IMR-90 (cell line): ENCODE results near the gene NDUFS3. TPM values are rescaled to one million over a fixed set of nuclear protein-coding genes. Genes with fewer than 3 reads are reported as not detected.

Source experiments
- ATAC-seq: fragments of 200-7000 bp; cut with Tn5 transposase; 2 replicates; pipeline ENCODE4 v1.9.1; 2020; ENCODE audit warnings: low read depth, mild to moderate bottlenecking, moderate library complexity
- BruUV-seq: library from RNA; stranded (reverse); fragments of 400-500 nt; replicated peaks from 2 replicates; lab custom pipeline; 2021; lab: Mats Ljungman, UMichigan
- CTCF ChIA-PET: fragments of 300-600 bp; formaldehyde crosslinking; extraction: SDS; loops from one replicate; lab custom pipeline; 2021; ENCODE audit warnings: antibody characterized with exemption; lab: Yijun Ruan, JAX
- POLR2A ChIA-PET: fragments of 300-600 bp; sonication (Branson Sonifier 250); formaldehyde crosslinking; loops from one replicate; lab custom pipeline; 2022; ENCODE audit warnings: antibody characterized with exemption; ENCODE audit not compliant: unreplicated experiment; lab: Charles Lee
- DNase-seq: peaks from one replicate; pipeline ENCODE4 v3.0.0; 2013
- H2AFZ ChIP-seq: replicated peaks from 2 replicates; pipeline ENCODE3; 2013; ENCODE audit warnings: low read length, mild to moderate bottlenecking; ENCODE audit not compliant: poor library complexity
- H2AK5ac ChIP-seq: 2 replicates; pipeline ENCODE4 v1.6.1; 2013; ENCODE audit warnings: low read depth, low read length, inconsistent platforms
- H2AK9ac ChIP-seq: replicated peaks from 2 replicates; pipeline ENCODE3; 2013; ENCODE audit warnings: mild to moderate bottlenecking, low read depth, low read length, moderate library complexity; ENCODE audit not compliant: poor library complexity
- H2BK120ac ChIP-seq: 2 replicates; pipeline ENCODE4 v1.6.1; 2013; ENCODE audit warnings: low read depth, low read length, inconsistent platforms
- H2BK15ac ChIP-seq: 3 replicates; pipeline ENCODE4 v1.6.1; 2013; ENCODE audit warnings: low read depth, low read length, inconsistent platforms
- H2BK20ac ChIP-seq: 2 replicates; pipeline ENCODE4 v1.6.1; 2013; ENCODE audit warnings: low read depth, mild to moderate bottlenecking, inconsistent platforms, low read length, moderate library complexity
- H2BK5ac ChIP-seq: 2 replicates; pipeline ENCODE4 v1.6.1; 2013; ENCODE audit warnings: mild to moderate bottlenecking, low read depth, low read length, inconsistent platforms; ENCODE audit not compliant: poor library complexity, severe bottlenecking
- H3K14ac ChIP-seq: replicated peaks from 2 replicates; pipeline ENCODE4 v1.6.1; 2013; ENCODE audit warnings: low read depth, low read length, inconsistent platforms
- H3K18ac ChIP-seq: 2 replicates; pipeline ENCODE4 v1.6.1; 2013; ENCODE audit warnings: low read depth, low read length, control low read depth
- H3K23ac ChIP-seq: 2 replicates; pipeline ENCODE4 v1.6.1; 2013; ENCODE audit warnings: low read depth, low read length, inconsistent platforms
- H3K27ac ChIP-seq: 2 replicates; pipeline ENCODE4 v1.5.1; 2013; ENCODE audit warnings: mild to moderate bottlenecking, control low read depth, low read length; ENCODE audit not compliant: insufficient read depth
- H3K27me3 ChIP-seq: 2 replicates; pipeline ENCODE4 v1.6.1; 2013; ENCODE audit warnings: low read length; ENCODE audit not compliant: control insufficient read depth, insufficient read depth
- H3K36me3 ChIP-seq: 2 replicates; pipeline ENCODE4 v1.6.1; 2013; ENCODE audit warnings: low read length, mixed read lengths; ENCODE audit not compliant: control insufficient read depth, insufficient read depth
- H3K4ac ChIP-seq: 2 replicates; pipeline ENCODE4 v1.6.1; 2013; ENCODE audit warnings: low read depth, low read length, inconsistent platforms
- H3K4me1 ChIP-seq: 2 replicates; pipeline ENCODE4 v1.6.1; 2013; ENCODE audit warnings: low read length, mixed read lengths; ENCODE audit not compliant: control insufficient read depth, insufficient read depth
- H3K4me2 ChIP-seq: 2 replicates; pipeline ENCODE4 v1.6.1; 2013; ENCODE audit warnings: low read depth, mild to moderate bottlenecking, control low read depth, low read length, moderate library complexity
- H3K4me3 ChIP-seq: 2 replicates; pipeline ENCODE4 v1.5.1; 2013; ENCODE audit warnings: low read depth, mild to moderate bottlenecking, control low read depth, low read length, moderate library complexity; ENCODE audit not compliant: insufficient read depth
- H3K56ac ChIP-seq: 2 replicates; pipeline ENCODE4 v1.6.1; 2013; ENCODE audit warnings: low read length, inconsistent platforms; ENCODE audit not compliant: insufficient read depth; ENCODE audit errors: extremely low read depth
- H3K79me1 ChIP-seq, 2 experiments: 2 replicates each; pipeline ENCODE4 v1.6.1; 2013; ENCODE audit warnings: low read length in 2 of 2, inconsistent platforms in 1 of 2, low read depth in 1 of 2
- H3K9ac ChIP-seq: 2 replicates; pipeline ENCODE4 v1.6.1; 2013; ENCODE audit warnings: low read depth, low read length, control low read depth
- H3K9me1 ChIP-seq: 2 replicates; pipeline ENCODE4 v1.6.1; 2013; ENCODE audit warnings: low read length, inconsistent platforms; ENCODE audit not compliant: insufficient read depth
- H3K9me3 ChIP-seq: 2 replicates; pipeline ENCODE4 v1.6.1; 2013; ENCODE audit warnings: low read length; ENCODE audit not compliant: control insufficient read depth, insufficient read depth
- H4K20me1 ChIP-seq: 2 replicates; pipeline ENCODE4 v1.6.1; 2013; ENCODE audit warnings: low read length, inconsistent platforms; ENCODE audit not compliant: insufficient read depth
- H4K5ac ChIP-seq: 2 replicates; pipeline ENCODE4 v1.6.1; 2013; ENCODE audit warnings: mild to moderate bottlenecking, low read depth, low read length, control low read depth
- H4K8ac ChIP-seq, 2 experiments: 2 replicates each; pipeline ENCODE4 v1.6.1; 2013; ENCODE audit warnings: low read depth in 2 of 2, low read length in 2 of 2, control low read depth in 1 of 2, inconsistent platforms in 1 of 2
- H4K91ac ChIP-seq: 2 replicates; pipeline ENCODE4 v1.6.1; 2013; ENCODE audit warnings: low read depth, low read length, inconsistent platforms; ENCODE audit not compliant: insufficient read depth
- BHLHE40 ChIP-seq: fragments of 150-350 bp; IDR thresholded peaks from 2 replicates; pipeline ENCODE4 v1.6.1; 2016; ENCODE audit warnings: mild to moderate bottlenecking, low read depth, low read length
- CEBPB ChIP-seq: IDR thresholded peaks from 2 replicates; pipeline ENCODE4 v1.6.1; 2012; ENCODE audit warnings: low read depth, low read length, improper control_type of control experiment
- CHD1 ChIP-seq: IDR thresholded peaks from 2 replicates; pipeline ENCODE4 v1.6.1; 2012; ENCODE audit warnings: low read depth, low read length, improper control_type of control experiment
- FOS ChIP-seq: fragments of 150-350 bp; IDR thresholded peaks from 2 replicates; pipeline ENCODE4 v1.6.1; 2016; ENCODE audit warnings: low read depth, low read length
- MAFK ChIP-seq: IDR thresholded peaks from 2 replicates; pipeline ENCODE4 v1.6.1; 2012; ENCODE audit warnings: low read depth, low read length, improper control_type of control experiment
- MAZ ChIP-seq: IDR thresholded peaks from 2 replicates; pipeline ENCODE4 v1.6.1; 2012; ENCODE audit warnings: low read depth, mild to moderate bottlenecking, low read length, improper control_type of control experiment, moderate library complexity, borderline replicate concordance
- MXI1 ChIP-seq: IDR thresholded peaks from 2 replicates; pipeline ENCODE4 v1.6.1; 2012; ENCODE audit warnings: low read depth, mild to moderate bottlenecking, low read length, moderate library complexity, borderline replicate concordance
- NFE2L2 ChIP-seq: fragments of 150-350 bp; IDR thresholded peaks from 2 replicates; pipeline ENCODE4 v1.6.1; 2016; ENCODE audit warnings: low read depth, mild to moderate bottlenecking, low read length
- POLR2A ChIP-seq: IDR thresholded peaks from 2 replicates; pipeline ENCODE4 v1.6.1; 2012; ENCODE audit warnings: mild to moderate bottlenecking, low read depth, low read length
- RAD21 ChIP-seq: IDR thresholded peaks from 2 replicates; pipeline ENCODE4 v1.6.1; 2012; ENCODE audit warnings: low read length, improper control_type of control experiment
- RCOR1 ChIP-seq: IDR thresholded peaks from 2 replicates; pipeline ENCODE4 v1.6.1; 2012; ENCODE audit warnings: mild to moderate bottlenecking, low read length, improper control_type of control experiment; ENCODE audit not compliant: insufficient replicate concordance
- RFX5 ChIP-seq: IDR thresholded peaks from 2 replicates; pipeline ENCODE4 v1.8.0; 2012; ENCODE audit warnings: low read depth, mild to moderate bottlenecking, low read length, moderate library complexity
- SMC3 ChIP-seq: fragments of 150-350 bp; IDR thresholded peaks from 2 replicates; pipeline ENCODE4 v1.6.1; 2016; ENCODE audit warnings: low read depth, mild to moderate bottlenecking, antibody characterized with exemption, low read length, moderate library complexity
- WGBS, 2 experiments: methylation state at CpG; one replicate each; pipeline versions ENCODE4 v1.1.5 to v1.1.7; 2013; ENCODE audit warnings: missing lambda C conversion rate in 2 of 2; ENCODE audit not compliant: insufficient read length in 1 of 2; ENCODE audit errors: extremely low coverage in 2 of 2; 5-methylcytosine and 5-hydroxymethylcytosine counted together
- dilution Hi-C: fragments of 300-500 bp; cut with HindIII; formaldehyde crosslinking; loops from one replicate; pipeline ENCODE4 v1.14.3; 2018; ENCODE audit warnings: low sequenced_read_pairs; ENCODE audit not compliant: unreplicated experiment
- in situ Hi-C: fragments of 300-500 bp; cut with MboI; formaldehyde crosslinking; loops from 3 replicates; pipeline ENCODE4 v1.14.3; 2019; ENCODE audit warnings: low sequenced_read_pairs, inconsistent platforms, mixed read lengths
- intact Hi-C: fragments of 100-400 bp; cut with micrococcal nuclease; formaldehyde crosslinking; loops from 2 replicates; pipeline ENCODE4 v1.10.0; 2022
- polyA plus RNA-seq, 3 experiments: library from polyadenylated mRNA; depleted of rRNA; stranded (reverse); fragments of >200 nt; gene quantifications; 2 replicates each; pipeline ENCODE4 v1.2.3, GENCODE V29; 2012; ENCODE audit warnings: low replicate concordance in 1 of 3
- total RNA-seq: library from RNA; depleted of rRNA; stranded (reverse); fragments of >200 nt; gene quantifications from 2 replicates; pipeline ENCODE4 v1.2.3, GENCODE V29; 2012
- TF ChIP-seq, protein P1 (sequence below): conservative IDR thresholded peaks from 2 replicates; pipeline ENCODE4 v1.5.1; 2012; ENCODE audit warnings: mild to moderate bottlenecking, low read depth, low read length, improper control_type of control experiment
- TF ChIP-seq, protein P2 (sequence below): fragments of 150-350 bp; IDR thresholded peaks from 2 replicates; pipeline ENCODE4 v1.6.1; 2016; ENCODE audit warnings: low read depth, mild to moderate bottlenecking, low read length, moderate library complexity, borderline replicate concordance
- TF ChIP-seq, protein P3 (sequence below): fragments of 150-350 bp; IDR thresholded peaks from 2 replicates; pipeline ENCODE4 v1.6.1; 2017; ENCODE audit warnings: mild to moderate bottlenecking, antibody characterized with exemption, low read length, low read depth

The NDUFS3 gene
- total and polyA plus RNA-seq, 2 of the 4 experiments (the other 2 are of a cell fraction), result 77.1 to 108 TPM

DNA sequence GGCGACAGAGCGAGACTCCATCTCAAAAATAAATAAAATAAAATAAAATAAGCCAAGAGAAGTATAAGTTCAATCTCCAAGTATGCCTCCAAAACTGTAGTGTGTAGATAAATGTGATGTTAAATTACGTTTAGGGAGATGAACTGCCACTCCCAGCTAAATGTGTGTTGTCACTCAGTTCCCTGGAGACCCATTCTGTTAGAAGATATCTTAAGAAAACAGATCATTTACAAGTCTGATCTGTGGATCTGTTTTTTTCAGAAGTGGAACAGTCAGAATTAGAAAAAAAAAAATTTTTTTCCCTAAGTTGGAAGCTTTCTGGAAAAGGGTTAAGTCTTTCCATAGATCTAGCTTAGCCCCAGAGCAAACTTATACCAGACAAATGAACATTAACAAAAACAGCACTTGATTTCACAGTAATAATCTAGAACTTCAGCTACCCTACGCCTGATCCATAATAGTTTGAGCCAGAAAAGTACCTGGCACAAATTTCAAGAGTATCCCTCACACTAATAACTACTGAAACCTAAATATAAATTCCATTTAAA, 44.1 kb upstream of the NDUFS3 start:
- Histone ChIP-seq H2AK5ac (no peak overlapping the region), H3K27me3 (no peaks in the 10 kb centered on the region), H3K23ac (no peak overlapping the region), H3K79me1 (peaks cover 6 to 80% of the 10 kb centered on the region in 2 experiments; a peak in 3 of 4 replicates), H4K5ac (no peak overlapping the region), H3K4me3 (no peak overlapping the region), H3K36me3 (no peaks in the 10 kb centered on the region; the same call in 1 of the 2 replicates), H4K91ac (no peak overlapping the region), H3K4ac (no peak overlapping the region), H3K18ac (no peak overlapping the region), H3K27ac (no peak overlapping the region), H2BK20ac (no peak overlapping the region), H3K9me3 (no peaks in the 10 kb centered on the region), H4K20me1 (peaks cover 97% of the 10 kb centered on the region), H2BK120ac (no peak overlapping the region), H3K9ac (no peak overlapping the region), H2BK5ac (no peak overlapping the region), H3K4me2 (no peak overlapping the region), H3K14ac (no peak overlapping the region), H3K56ac (no peak overlapping the region), H2AK9ac (no peak overlapping the region), H2AFZ (no peak overlapping the region), H2BK15ac (no peak overlapping the region), H3K4me1 (peaks cover 17% of the 10 kb centered on the region), H4K8ac (no peak overlapping the region), H3K9me1 (peaks cover 18% of the 10 kb centered on the region)
- ChIA-PET CTCF (interaction anchor here (0.6 kb wide), 1 partner anchor 15 kb away, joined by 3 read pairs; no protein-coding TSS in a partner anchor), POLR2A (interaction anchor here (0.6 kb wide), 1 partner anchor 13 kb away, joined by 7 read pairs; no protein-coding TSS in a partner anchor)
- no CpG with 5 or more reads among the region's 4 CpGs for WGBS, 2 experiments
- no TSS peak for BruUV-seq
- in situ Hi-C loops (no loop called here), dilution Hi-C loops (no loop called here), intact Hi-C loops (loop anchor here (10.0 kb wide), 1 partner anchor 50 kb away; no protein-coding TSS in a partner anchor)
- DNase-seq (no peak), ATAC-seq (no peak)
- TF ChIP-seq POLR2A, result no peak
- no peak for TF ChIP-seq RAD21
- TF ChIP-seq CEBPB, result no peak
- no peak for TF ChIP-seq RFX5
- TF ChIP-seq BHLHE40, result no peak
- TF ChIP-seq SMC3, result no peak
- no peak for TF ChIP-seq RCOR1
- TF ChIP-seq NFE2L2, result no peak
- TF ChIP-seq MXI1, result no peak
- TF ChIP-seq, protein P1, sequence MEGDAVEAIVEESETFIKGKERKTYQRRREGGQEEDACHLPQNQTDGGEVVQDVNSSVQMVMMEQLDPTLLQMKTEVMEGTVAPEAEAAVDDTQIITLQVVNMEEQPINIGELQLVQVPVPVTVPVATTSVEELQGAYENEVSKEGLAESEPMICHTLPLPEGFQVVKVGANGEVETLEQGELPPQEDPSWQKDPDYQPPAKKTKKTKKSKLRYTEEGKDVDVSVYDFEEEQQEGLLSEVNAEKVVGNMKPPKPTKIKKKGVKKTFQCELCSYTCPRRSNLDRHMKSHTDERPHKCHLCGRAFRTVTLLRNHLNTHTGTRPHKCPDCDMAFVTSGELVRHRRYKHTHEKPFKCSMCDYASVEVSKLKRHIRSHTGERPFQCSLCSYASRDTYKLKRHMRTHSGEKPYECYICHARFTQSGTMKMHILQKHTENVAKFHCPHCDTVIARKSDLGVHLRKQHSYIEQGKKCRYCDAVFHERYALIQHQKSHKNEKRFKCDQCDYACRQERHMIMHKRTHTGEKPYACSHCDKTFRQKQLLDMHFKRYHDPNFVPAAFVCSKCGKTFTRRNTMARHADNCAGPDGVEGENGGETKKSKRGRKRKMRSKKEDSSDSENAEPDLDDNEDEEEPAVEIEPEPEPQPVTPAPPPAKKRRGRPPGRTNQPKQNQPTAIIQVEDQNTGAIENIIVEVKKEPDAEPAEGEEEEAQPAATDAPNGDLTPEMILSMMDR, result no peak
- no peak for TF ChIP-seq FOS
- TF ChIP-seq MAZ, result no peak
- TF ChIP-seq MAFK, result no peak
- no peak for TF ChIP-seq CHD1
- TF ChIP-seq, protein P2, sequence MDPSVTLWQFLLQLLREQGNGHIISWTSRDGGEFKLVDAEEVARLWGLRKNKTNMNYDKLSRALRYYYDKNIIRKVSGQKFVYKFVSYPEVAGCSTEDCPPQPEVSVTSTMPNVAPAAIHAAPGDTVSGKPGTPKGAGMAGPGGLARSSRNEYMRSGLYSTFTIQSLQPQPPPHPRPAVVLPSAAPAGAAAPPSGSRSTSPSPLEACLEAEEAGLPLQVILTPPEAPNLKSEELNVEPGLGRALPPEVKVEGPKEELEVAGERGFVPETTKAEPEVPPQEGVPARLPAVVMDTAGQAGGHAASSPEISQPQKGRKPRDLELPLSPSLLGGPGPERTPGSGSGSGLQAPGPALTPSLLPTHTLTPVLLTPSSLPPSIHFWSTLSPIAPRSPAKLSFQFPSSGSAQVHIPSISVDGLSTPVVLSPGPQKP, result no peak
- TF ChIP-seq, protein P3, sequence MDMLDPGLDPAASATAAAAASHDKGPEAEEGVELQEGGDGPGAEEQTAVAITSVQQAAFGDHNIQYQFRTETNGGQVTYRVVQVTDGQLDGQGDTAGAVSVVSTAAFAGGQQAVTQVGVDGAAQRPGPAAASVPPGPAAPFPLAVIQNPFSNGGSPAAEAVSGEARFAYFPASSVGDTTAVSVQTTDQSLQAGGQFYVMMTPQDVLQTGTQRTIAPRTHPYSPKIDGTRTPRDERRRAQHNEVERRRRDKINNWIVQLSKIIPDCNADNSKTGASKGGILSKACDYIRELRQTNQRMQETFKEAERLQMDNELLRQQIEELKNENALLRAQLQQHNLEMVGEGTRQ, result no peak
